Stimulated activated CD4-positive, alpha-beta T cell treated with anti-CD3 and anti-CD28 coated beads, Interleukin-2, amount 100 ng/mL, for 48 hours (primary cell): ENCODE data around the gene SLC13A5.
"Not testable (repeated sequence)": the region's sequence is repeated elsewhere in the genome, so short reads cannot be mapped to it uniquely, and the experiment has no call there.

ENCODE experiments used
- DNase-seq, 2 donors: peaks; one replicate each; pipeline ENCODE4 v3.0.0-alpha.2; 2020

SLC13A5 gene

GRCh38 chr17:6658411-6658810 is 54.8 kb downstream of the SLC13A5 start:
- not testable (repeated sequence) for DNase-seq

- no peak for DNase-seq
Measured at GRCh38 chr17:6657633-6658287, 55.4 kb downstream of the SLC13A5 start.

GRCh38 chr17:6656797-6657632 is 56.2 kb downstream of the SLC13A5 start:
- DNase-seq, result peak; percentile 45 to 58

- DNase-seq, result not testable (repeated sequence)
Measured at GRCh38 chr17:6655732-6656361, 57.3 kb downstream of the SLC13A5 start.

- DNase-seq, result no peak
Measured at GRCh38 chr17:6654841-6655731, 58.1 kb downstream of the SLC13A5 start.

GRCh38 chr17:6651919-6652452 is 61.2 kb downstream of the SLC13A5 start:
- DNase-seq, result no peak

- DNase-seq, result peak; percentile 92 to 94
Measured at GRCh38 chr17:6651354-6651918, 61.7 kb downstream of the SLC13A5 start, which contains the start of the genes C17orf100 and MED31. Gene C17orf100 (plus strand): TSS chr17:6651762. CDS start chr17:6651914, 152 bp downstream. Gene MED31 (minus strand): TSS chr17:6651605. CDS start chr17:6651528, 77 bp downstream.

- DNase-seq, result no peak
Measured at GRCh38 chr17:6648181-6648580, 65.0 kb downstream of the SLC13A5 start.

GRCh38 chr17:6643451-6644125 is 69.6 kb downstream of the SLC13A5 start:
- no peak for DNase-seq

GRCh38 chr17:6642592-6642991 is 70.6 kb downstream of the SLC13A5 start:
- no peak for DNase-seq

GRCh38 chr17:6641247-6641863 is 71.8 kb downstream of the SLC13A5 start:
- no peak for DNase-seq

- DNase-seq, result peak; percentile 93 to 95
Measured at GRCh38 chr17:6640536-6641246, 72.5 kb downstream of the SLC13A5 start, which contains the start of the genes KIAA0753 and TXNDC17. Gene KIAA0753 (minus strand): TSS chr17:6640711. CDS start chr17:6635103, 5,608 bp downstream. Gene TXNDC17 (plus strand): TSS chr17:6641060. CDS start chr17:6641083, 23 bp downstream.

GRCh38 chr17:6639586-6640535 is 73.3 kb downstream of the SLC13A5 start:
- no peak for DNase-seq

- no peak for DNase-seq
Measured at GRCh38 chr17:6639014-6639585, 74.1 kb downstream of the SLC13A5 start.

- no peak for DNase-seq
Measured at GRCh38 chr17:6638046-6638908, 74.9 kb downstream of the SLC13A5 start.

- DNase-seq, result no peak
Measured at GRCh38 chr17:6637458-6637840, 75.7 kb downstream of the SLC13A5 start.
